AG04449 (cell line): ENCODE data around the gene MECP2.
A peak's percentile ranks its signal among the peaks of the same experiment; 100 is the strongest.

Source experiments
- CTCF ChIA-PET: fragments of 350-600 bp; formaldehyde crosslinking; extraction: SDS; loops from one replicate; lab custom pipeline; 2021; ENCODE audit warnings: antibody characterized with exemption; lab: Yijun Ruan, JAX
- POLR2A ChIA-PET: fragments of 400-600, 350-600 bp; formaldehyde crosslinking; extraction: SDS; loops from one replicate; lab custom pipeline; 2020; ENCODE audit warnings: antibody characterized with exemption, inconsistent platforms; lab: Yijun Ruan, JAX
- DNase-seq: peaks from one replicate; pipeline ENCODE4 v3.0.0-alpha.2; 2010; ENCODE audit warnings: low read depth, low spot score
- H3K4me3 ChIP-seq: 2 replicates; pipeline ENCODE4 v1.5.1; 2011; ENCODE audit warnings: low read depth, mild to moderate bottlenecking, control low read depth, low read length
- TF ChIP-seq, protein P1 (sequence below): IDR thresholded peaks from one replicate; pipeline ENCODE4 v1.5.1; 2011; ENCODE audit warnings: mild to moderate bottlenecking, moderate library complexity, low read length, control low read depth, inconsistent platforms; ENCODE audit not compliant: insufficient read depth; ENCODE audit errors: missing control alignments

Gene MECP2

GRCh38 chrX:154025230-154025629 lies 72.3 kb downstream of the MECP2 start:
- CTCF ChIA-PET = interaction anchor here (3.9 kb wide), 1 partner anchor 12 kb away, joined by 18 read pairs; no protein-coding TSS in a partner anchor
- H3K4me3 ChIP-seq = no peak overlapping the region
- POLR2A ChIA-PET = no interaction called here
- TF ChIP-seq, protein P1, sequence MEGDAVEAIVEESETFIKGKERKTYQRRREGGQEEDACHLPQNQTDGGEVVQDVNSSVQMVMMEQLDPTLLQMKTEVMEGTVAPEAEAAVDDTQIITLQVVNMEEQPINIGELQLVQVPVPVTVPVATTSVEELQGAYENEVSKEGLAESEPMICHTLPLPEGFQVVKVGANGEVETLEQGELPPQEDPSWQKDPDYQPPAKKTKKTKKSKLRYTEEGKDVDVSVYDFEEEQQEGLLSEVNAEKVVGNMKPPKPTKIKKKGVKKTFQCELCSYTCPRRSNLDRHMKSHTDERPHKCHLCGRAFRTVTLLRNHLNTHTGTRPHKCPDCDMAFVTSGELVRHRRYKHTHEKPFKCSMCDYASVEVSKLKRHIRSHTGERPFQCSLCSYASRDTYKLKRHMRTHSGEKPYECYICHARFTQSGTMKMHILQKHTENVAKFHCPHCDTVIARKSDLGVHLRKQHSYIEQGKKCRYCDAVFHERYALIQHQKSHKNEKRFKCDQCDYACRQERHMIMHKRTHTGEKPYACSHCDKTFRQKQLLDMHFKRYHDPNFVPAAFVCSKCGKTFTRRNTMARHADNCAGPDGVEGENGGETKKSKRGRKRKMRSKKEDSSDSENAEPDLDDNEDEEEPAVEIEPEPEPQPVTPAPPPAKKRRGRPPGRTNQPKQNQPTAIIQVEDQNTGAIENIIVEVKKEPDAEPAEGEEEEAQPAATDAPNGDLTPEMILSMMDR = no peak
- no peak for DNase-seq

- ChIA-PET POLR2A (no interaction called here), CTCF (interaction anchor here (1.0 kb wide), 1 partner anchor 11 kb away, joined by 4 read pairs; no protein-coding TSS in a partner anchor)
- no peak for DNase-seq
- no peak overlapping the region for H3K4me3 ChIP-seq
- TF ChIP-seq, protein P1 = no peak
Measured at GRCh38 chrX:154024271-154024670, 73.2 kb downstream of the MECP2 start.

DNA sequence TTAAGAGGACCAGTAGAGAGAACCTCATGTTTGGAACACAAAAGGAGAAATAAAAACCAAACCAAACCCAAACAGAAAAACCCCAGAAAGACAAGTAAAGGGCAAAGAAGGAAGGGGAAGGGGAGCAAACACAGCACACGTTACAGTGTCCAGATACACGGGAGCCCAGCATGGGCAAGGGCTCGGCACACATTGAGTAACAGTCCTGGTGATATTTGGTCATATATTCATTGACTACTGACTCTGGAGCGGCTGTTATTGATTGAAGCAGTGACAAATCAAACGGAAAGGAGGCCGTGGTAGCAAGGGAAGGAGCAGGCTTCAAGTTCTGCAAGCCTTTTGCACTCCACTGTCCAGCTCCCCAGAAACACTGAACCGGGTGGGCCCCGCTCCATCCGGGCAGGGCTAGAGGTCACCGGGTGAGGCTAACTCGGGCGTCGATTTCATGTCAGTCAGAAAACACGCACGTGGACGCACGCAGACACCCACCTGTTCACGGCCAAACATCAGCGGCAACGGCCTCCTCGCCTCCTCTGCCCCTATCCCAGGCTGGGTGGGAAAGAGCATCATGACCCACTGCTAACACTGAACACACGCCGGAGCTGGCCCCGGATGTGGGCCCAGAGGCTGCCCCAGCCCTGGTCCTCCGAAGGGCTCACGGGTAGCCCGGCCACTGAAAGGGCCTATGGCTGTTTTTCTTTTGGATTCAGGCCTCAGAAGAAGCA lies 74.1 kb downstream of the MECP2 start:
- CTCF ChIA-PET = interaction anchor here (1.0 to 1.1 kb wide), 2 partner anchors 10 kb away, joined by 3 to 4 read pairs; no protein-coding TSS in a partner anchor
- POLR2A ChIA-PET = no interaction called here
- DNase-seq = no peak
- TF ChIP-seq, protein P1 = no peak
- no peak overlapping the region for H3K4me3 ChIP-seq

DNA sequence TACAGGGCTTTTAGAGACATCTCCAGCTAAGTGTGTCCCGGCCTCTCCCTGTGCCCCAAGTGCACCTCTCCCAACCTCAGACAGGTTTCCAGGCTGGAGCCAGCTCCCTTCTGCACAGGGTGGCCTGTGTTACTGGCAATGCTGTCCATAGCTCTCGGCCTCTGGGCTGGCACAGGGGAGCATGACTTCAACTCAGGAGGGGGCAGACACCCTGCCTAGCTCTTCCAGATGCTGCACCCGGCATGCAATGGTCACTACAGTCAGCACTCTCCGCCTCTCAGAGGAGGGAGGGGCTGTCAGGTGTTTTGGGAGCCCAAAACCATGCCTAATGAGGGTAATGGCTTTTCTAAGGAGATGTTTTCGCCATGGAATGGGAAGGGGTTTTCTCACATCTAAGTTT lies 75.4 kb downstream of the MECP2 start:
- ChIA-PET POLR2A (no interaction called here), CTCF (interaction anchor here (1.1 kb wide), 1 partner anchor 11 kb away, joined by 3 read pairs; no protein-coding TSS in a partner anchor)
- H3K4me3 ChIP-seq = no peak overlapping the region
- TF ChIP-seq, protein P1 = no peak
- no peak for DNase-seq

- TF ChIP-seq, protein P1 = no peak
- POLR2A ChIA-PET = interaction anchor here (1.2 kb wide), 1 partner anchor 14 kb away, joined by 3 read pairs; no protein-coding TSS in a partner anchor
- no peak overlapping the region for H3K4me3 ChIP-seq
- DNase-seq = no peak
- CTCF ChIA-PET = interaction anchor here (1.5 kb wide), 1 partner anchor 38 kb away, joined by 5 read pairs; no protein-coding TSS in a partner anchor
Measured at GRCh38 chrX:154021131-154021611, 76.3 kb downstream of the MECP2 start.

GRCh38 chrX:154020536-154021115 lies 76.9 kb downstream of the MECP2 start:
- ChIA-PET CTCF (interaction anchor here (0.9 to 1.8 kb wide), 6 partner anchors 9 to 39 kb away, joined by 3 to 6 read pairs (median 4); no protein-coding TSS in a partner anchor), POLR2A (interaction anchor here (1.2 kb wide), 2 partner anchors 14 to 20 kb away, joined by 3 to 6 read pairs; no protein-coding TSS in a partner anchor)
- DNase-seq = no peak
- TF ChIP-seq, protein P1 = no peak
- H3K4me3 ChIP-seq = peak overlapping the region; percentile 56
